Measurements from ENCODE around the gene NCOA3. TPM values are rescaled to one million over a fixed set of nuclear protein-coding genes. Genes with fewer than 3 reads are reported as not detected.

The NCOA3 gene
- total RNA-seq, 2 experiments from 2014 or later: 66.2 to 73.7 TPM

DNA sequence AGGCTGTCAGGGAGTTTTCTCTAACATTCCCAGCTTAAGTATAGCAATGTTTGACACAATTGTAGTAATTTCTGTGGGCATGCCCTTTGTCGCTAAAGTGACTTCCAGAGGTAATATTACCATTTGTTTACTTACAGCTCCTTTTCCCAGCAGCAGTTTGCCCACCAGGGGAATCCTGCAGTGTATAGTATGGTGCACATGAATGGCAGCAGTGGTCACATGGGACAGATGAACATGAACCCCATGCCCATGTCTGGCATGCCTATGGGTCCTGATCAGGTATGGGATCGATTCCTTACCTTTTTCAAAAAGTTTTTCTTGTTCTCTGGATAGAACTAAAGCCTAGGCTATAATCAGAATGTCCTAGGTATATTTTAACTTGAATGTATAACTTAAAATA lies 151.1 kb downstream of the NCOA3 start:
- H3K27ac Mint-ChIP-seq: no peak overlapping the region
- intact Hi-C loops (cut with micrococcal nuclease): no loop called here
- no peaks in the 10 kb centered on the region for H3K4me1 Mint-ChIP-seq (ENCODE audit: low read depth)

DNA sequence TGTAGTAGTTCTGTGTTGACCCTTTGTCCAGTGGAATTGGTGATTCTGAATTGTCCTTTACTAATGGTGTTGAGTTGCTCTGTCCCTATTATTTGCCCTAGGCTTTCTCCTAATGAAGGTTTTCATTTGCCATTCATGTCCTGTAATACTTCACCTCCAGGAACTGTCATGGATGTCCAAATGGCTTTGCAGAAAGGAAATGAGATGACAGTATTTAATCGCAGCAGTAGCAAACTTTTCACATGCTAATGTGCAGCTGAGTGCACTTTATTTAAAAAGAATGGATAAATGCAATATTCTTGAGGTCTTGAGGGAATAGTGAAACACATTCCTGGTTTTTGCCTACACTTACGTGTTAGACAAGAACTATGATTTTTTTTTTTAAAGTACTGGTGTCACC lies 152.2 kb downstream of the NCOA3 start:
- H3K27ac Mint-ChIP-seq: peak overlapping the region; percentile 32
- TF ChIP-seq, protein P1, sequence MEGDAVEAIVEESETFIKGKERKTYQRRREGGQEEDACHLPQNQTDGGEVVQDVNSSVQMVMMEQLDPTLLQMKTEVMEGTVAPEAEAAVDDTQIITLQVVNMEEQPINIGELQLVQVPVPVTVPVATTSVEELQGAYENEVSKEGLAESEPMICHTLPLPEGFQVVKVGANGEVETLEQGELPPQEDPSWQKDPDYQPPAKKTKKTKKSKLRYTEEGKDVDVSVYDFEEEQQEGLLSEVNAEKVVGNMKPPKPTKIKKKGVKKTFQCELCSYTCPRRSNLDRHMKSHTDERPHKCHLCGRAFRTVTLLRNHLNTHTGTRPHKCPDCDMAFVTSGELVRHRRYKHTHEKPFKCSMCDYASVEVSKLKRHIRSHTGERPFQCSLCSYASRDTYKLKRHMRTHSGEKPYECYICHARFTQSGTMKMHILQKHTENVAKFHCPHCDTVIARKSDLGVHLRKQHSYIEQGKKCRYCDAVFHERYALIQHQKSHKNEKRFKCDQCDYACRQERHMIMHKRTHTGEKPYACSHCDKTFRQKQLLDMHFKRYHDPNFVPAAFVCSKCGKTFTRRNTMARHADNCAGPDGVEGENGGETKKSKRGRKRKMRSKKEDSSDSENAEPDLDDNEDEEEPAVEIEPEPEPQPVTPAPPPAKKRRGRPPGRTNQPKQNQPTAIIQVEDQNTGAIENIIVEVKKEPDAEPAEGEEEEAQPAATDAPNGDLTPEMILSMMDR (IDR thresholded peaks at IDR 0.05): no peak
- H3K36me3 Mint-ChIP-seq (ENCODE audit: low read depth): peaks cover 47% of the 10 kb centered on the region
- no peaks in the 10 kb centered on the region for H3K4me1 Mint-ChIP-seq (ENCODE audit: low read depth)
- H3K27me3 Mint-ChIP-seq: no peaks in the 10 kb centered on the region
- POLR2A ChIA-PET: no interaction called here
- DNase-seq (no peak), ATAC-seq (no peak)
- no peaks in the 10 kb centered on the region for H3K9me3 Mint-ChIP-seq
- no peak overlapping the region for H3K4me3 Mint-ChIP-seq
- intact Hi-C loops (cut with micrococcal nuclease): no loop called here
- CTCF ChIA-PET: interaction anchor here (1.4 kb wide), 1 partner anchor 10 kb away, joined by 5 read pairs; no protein-coding TSS in a partner anchor

More for the DNA sequence above, 151.1 kb downstream of the NCOA3 start:
- H3K36me3 Mint-ChIP-seq (ENCODE audit: low read depth): peaks cover 50% of the 10 kb centered on the region
- H3K9me3 Mint-ChIP-seq: no peaks in the 10 kb centered on the region
- no peak for ATAC-seq
- ChIA-PET POLR2A (no interaction called here), CTCF (interaction anchor here (1.4 kb wide), 1 partner anchor 11 kb away, joined by 5 read pairs; no protein-coding TSS in a partner anchor)
- H3K4me3 Mint-ChIP-seq: no peak overlapping the region
- no peak for DNase-seq
- TF ChIP-seq, protein P1 (IDR thresholded peaks at IDR 0.05): no peak
- H3K27me3 Mint-ChIP-seq: no peaks in the 10 kb centered on the region

DNA sequence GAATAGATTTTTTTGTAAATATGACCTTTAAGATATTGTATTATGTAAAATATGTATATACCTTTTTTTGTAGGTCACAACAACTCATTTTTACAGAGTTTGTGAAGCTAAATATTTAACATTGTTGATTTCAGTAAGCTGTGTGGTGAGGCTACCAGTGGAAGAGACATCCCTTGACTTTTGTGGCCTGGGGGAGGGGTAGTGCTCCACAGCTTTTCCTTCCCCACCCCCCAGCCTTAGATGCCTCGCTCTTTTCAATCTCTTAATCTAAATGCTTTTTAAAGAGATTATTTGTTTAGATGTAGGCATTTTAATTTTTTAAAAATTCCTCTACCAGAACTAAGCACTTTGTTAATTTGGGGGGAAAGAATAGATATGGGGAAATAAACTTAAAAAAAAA lies 152.7 kb downstream of the NCOA3 start:
- Mint-ChIP-seq H3K36me3 (ENCODE audit: low read depth) (peaks cover 44% of the 10 kb centered on the region), H3K27ac (no peak overlapping the region), H3K4me1 (ENCODE audit: low read depth) (no peaks in the 10 kb centered on the region), H3K4me3 (no peak overlapping the region), H3K9me3 (no peaks in the 10 kb centered on the region), H3K27me3 (no peaks in the 10 kb centered on the region)
- DNase-seq (no peak), ATAC-seq (no peak)
- TF ChIP-seq, protein P1 (IDR thresholded peaks at IDR 0.05): no peak
- ChIA-PET CTCF (interaction anchor here (1.4 kb wide), 1 partner anchor 10 kb away, joined by 5 read pairs; no protein-coding TSS in a partner anchor), POLR2A (no interaction called here)
- intact Hi-C loops (cut with micrococcal nuclease): no loop called here

DNA sequence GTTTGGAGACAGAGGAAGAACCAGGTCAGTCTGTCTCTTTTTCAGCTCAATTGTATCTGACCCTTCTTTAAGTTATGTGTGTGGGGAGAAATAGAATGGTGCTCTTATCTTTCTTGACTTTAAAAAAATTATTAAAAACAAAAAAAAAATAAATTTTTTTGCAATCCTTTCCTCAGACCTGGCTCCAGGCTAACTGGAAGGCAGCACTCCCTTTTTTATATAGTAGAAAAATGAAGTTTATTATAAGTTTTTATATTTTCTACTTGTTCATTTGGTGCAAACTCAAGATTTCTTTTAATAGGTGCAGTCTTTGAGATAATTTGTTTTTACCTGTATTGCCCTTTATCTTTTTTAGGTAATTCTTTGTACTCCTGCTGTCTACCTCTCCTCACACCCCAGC lies 153.9 kb downstream of the NCOA3 start:
- POLR2A ChIA-PET: no interaction called here
- no peak for DNase-seq
- intact Hi-C loops (cut with micrococcal nuclease): no loop called here
- CTCF ChIA-PET: no interaction called here
- H3K4me3 Mint-ChIP-seq: no peak overlapping the region
- TF ChIP-seq, protein P1 (IDR thresholded peaks at IDR 0.05): no peak
- H3K27ac Mint-ChIP-seq: peak overlapping the region; percentile 24
- H3K9me3 Mint-ChIP-seq: no peaks in the 10 kb centered on the region
- H3K4me1 Mint-ChIP-seq (ENCODE audit: low read depth): no peaks in the 10 kb centered on the region
- H3K36me3 Mint-ChIP-seq (ENCODE audit: low read depth): peaks cover 38% of the 10 kb centered on the region
- no peaks in the 10 kb centered on the region for H3K27me3 Mint-ChIP-seq
- ATAC-seq: no peak

DNA sequence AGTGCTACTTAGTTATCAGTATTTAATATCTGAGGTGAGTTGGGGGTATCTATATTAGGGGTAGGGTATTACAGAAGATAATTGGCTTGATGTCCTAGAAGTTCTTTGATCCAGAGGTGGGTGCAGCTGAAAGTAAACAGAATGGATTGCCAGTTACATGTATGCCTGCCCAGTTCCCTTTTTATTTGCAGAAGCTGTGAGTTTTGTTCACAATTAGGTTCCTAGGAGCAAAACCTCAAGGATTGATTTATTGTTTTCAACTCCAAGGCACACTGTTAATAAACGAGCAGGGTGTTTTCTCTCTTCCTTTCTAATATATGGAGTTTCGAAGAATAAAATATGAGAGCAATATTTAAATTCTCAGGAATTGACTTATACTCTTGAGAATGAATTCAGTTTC lies 154.6 kb downstream of the NCOA3 start:
- ChIA-PET POLR2A (no interaction called here), CTCF (no interaction called here)
- no peaks in the 10 kb centered on the region for H3K9me3 Mint-ChIP-seq
- DNase-seq: no peak
- no peak overlapping the region for H3K4me3 Mint-ChIP-seq
- H3K27ac Mint-ChIP-seq: no peak overlapping the region
- no peaks in the 10 kb centered on the region for H3K27me3 Mint-ChIP-seq
- no peak for ATAC-seq
- H3K36me3 Mint-ChIP-seq (ENCODE audit: low read depth): peaks cover 32% of the 10 kb centered on the region
- intact Hi-C loops (cut with micrococcal nuclease): no loop called here
- TF ChIP-seq, protein P1 (IDR thresholded peaks at IDR 0.05): no peak
- no peaks in the 10 kb centered on the region for H3K4me1 Mint-ChIP-seq (ENCODE audit: low read depth)

All from activated CD8-positive, alpha-beta T cell treated with anti-CD3 and anti-CD28 coated beads for 36 hours (primary cell).